Right lobe of liver (tissue), 6 donors: ENCODE results near the gene CD320. TPM values are rescaled to one million over a fixed set of nuclear protein-coding genes. Genes with fewer than 3 reads are reported as not detected.
"Not testable (repeated sequence)": the region's sequence is repeated elsewhere in the genome, so short reads cannot be mapped to it uniquely, and the experiment has no call there.

Source experiments
- ATAC-seq, 4 donors: fragments of 200-7000 bp; cut with Tn5 transposase; one replicate each; pipeline ENCODE4 v1.9.1; 2020; ENCODE audit warnings: mild to moderate bottlenecking in 4 of 4, moderate library complexity in 4 of 4
- DNase-seq, 3 donors: peaks; one replicate each; pipeline ENCODE4 v3.0.0-alpha.2; 2020
- H3K27ac ChIP-seq, 3 donors: fragments of 200-600 bp; one replicate each; pipeline ENCODE4 v1.8.0; 2022
- H3K27me3 ChIP-seq, 2 donors: fragments of 200-600 bp; one replicate each; pipeline ENCODE4 v1.8.0; 2022
- H3K36me3 ChIP-seq, 4 donors: fragments of 200-600 bp; sonication (generic) in 1 of 4; one replicate each; pipeline versions ENCODE4 v1.5.1 to v1.8.0; 2017 to 2022; ENCODE audit warnings: control low read depth in 1 of 4
- H3K4me1 ChIP-seq, 4 donors: fragments of 200-600 bp; sonication (generic) in 1 of 4; one replicate each; pipeline versions ENCODE4 v1.5.1 to v1.8.0; 2017 to 2022; ENCODE audit warnings: control low read depth in 1 of 4
- H3K4me3 ChIP-seq, 3 donors: fragments of 200-600 bp; one replicate each; pipeline ENCODE4 v1.8.0; 2022
- H3K9me3 ChIP-seq, 4 donors: fragments of 200-600 bp; sonication (generic) in 1 of 4; one replicate each; pipeline versions ENCODE4 v1.5.1 to v1.8.0; 2017 to 2022; ENCODE audit warnings: control low read depth in 1 of 4
- CTCF ChIP-seq, 4 donors: fragments of 200-600 bp in 3 of 4; fragments of 450-650 bp in 1 of 4; IDR thresholded peaks; one replicate each; pipeline versions ENCODE4 v1.5.1 to v1.8.0; 2016 to 2022; ENCODE audit warnings: antibody characterized with exemption in 4 of 4, mild to moderate bottlenecking in 2 of 4
- POLR2A ChIP-seq: fragments of 450-650 bp; IDR thresholded peaks from one replicate; pipeline ENCODE4 v1.6.1; 2017; ENCODE audit warnings: antibody characterized with exemption, mild to moderate bottlenecking
- WGBS: methylation state at CpG from one replicate; pipeline ENCODE4 v1.1.6; 2018; ENCODE audit warnings: low coverage, low lambda C conversion rate; ENCODE audit not compliant: insufficient coverage; ENCODE audit errors: missing lambda C conversion rate; 5-methylcytosine and 5-hydroxymethylcytosine counted together
- intact Hi-C, 2 donors: fragments of 100-400 bp; cut with DNase I; formaldehyde crosslinking; loops; one replicate each; pipeline versions ENCODE4 v1.11.2 to v1.14.1; 2022
- total RNA-seq, 6 experiments: library from RNA; depleted of rRNA in 2 of 6; stranded (reverse); fragments of >200 nt in 2 of 6; fragmentation: NEBNext Ultra II Directional in 3 of 6; extraction: Animal tissue kit (Norgen Biotek cat#: 25700) in 3 of 6; gene quantifications; one replicate each; pipeline versions ENCODE4 v1.1.0 to v1.2.4, GENCODE V29; 2016 to 2023
- donor health status: DM: no; HTN: yes; CAD: no.
- donor health status: DM: no; HTN: no; CAD: no.
- donor health status: DM: no; HTN: no; CAD: no.
- donor health status: DM: no; HTN: yes; CAD: no.
- donor health status: DM: no; HTN: yes; CAD: no.

CD320 gene
- total RNA-seq, 6 experiments from 2014 or later: 8.8 to 43.2 (median 11.5) TPM

GRCh38 chr19:8321986-8322637 lies 14.0 kb upstream of the CD320 start:
- TF ChIP-seq CTCF (IDR thresholded peaks at IDR 0.05) (no peak), POLR2A (no peak)
- Histone ChIP-seq H3K36me3 (peaks cover 0 to 16% (median 7%) of the 10 kb centered on the region in 4 donors), H3K27me3 (no peaks in the 10 kb centered on the region), H3K27ac (peak overlapping the region; percentile 75 to 91 (median 89)), H3K9me3 (no peaks in the 10 kb centered on the region), H3K4me1 (peaks cover 0 to 31% (median 6%) of the 10 kb centered on the region in 4 donors), H3K4me3 (peak overlapping the region; percentile 75 to 92 (median 88))
- DNase-seq (no peak), ATAC-seq (no peak)
- 29% methylated on average over 22 of the region's 30 CpGs for WGBS
- intact Hi-C loops: loop anchor here in 1 of 2 donors (10.0 kb wide), 1 partner anchor 193 kb away; the partner anchor contains the start of gene ZNF414

GRCh38 chr19:8321067-8321985 lies 13.2 kb upstream of the CD320 start, which contains the start of the genes NDUFA7 and RPS28:
Gene NDUFA7, minus strand, starts transcription at chr19:8321375. Its CDS starts 17 bp downstream, at chr19:8321358.
Gene RPS28, plus strand, starts transcription at chr19:8321496. Its CDS starts 35 bp downstream, at chr19:8321531.
- WGBS: 0% methylated on average over 12 of the region's 72 CpGs
- H3K36me3 ChIP-seq: peaks cover 0 to 16% (median 7%) of the 10 kb centered on the region in 4 donors
- H3K4me1 ChIP-seq: peaks cover 0 to 31% (median 6%) of the 10 kb centered on the region in 4 donors
- DNase-seq (peak; percentile 96 to 98 (median 97)), ATAC-seq (peak; percentile 88 to 96 (median 92))
- intact Hi-C loops: loop anchor here in 1 of 2 donors (10.0 kb wide), 1 partner anchor 193 kb away; the partner anchor contains the start of gene ZNF414
- TF ChIP-seq POLR2A (peak; percentile 92), CTCF (IDR thresholded peaks at IDR 0.05) (peak; percentile 24 to 45 (median 28))
- no peaks in the 10 kb centered on the region for H3K9me3 ChIP-seq
- H3K4me3 ChIP-seq: peak within 1 kb of the TSS; percentile 75 to 92 (median 88)
- no peaks in the 10 kb centered on the region for H3K27me3 ChIP-seq
- peak within 1 kb of the TSS; percentile 83 to 91 (median 89) for H3K27ac ChIP-seq

GRCh38 chr19:8320564-8321066 lies 12.5 kb upstream of the CD320 start:
- no peaks in the 10 kb centered on the region for H3K9me3 ChIP-seq
- peak overlapping the region; percentile 83 to 91 (median 89) for H3K27ac ChIP-seq
- no peak for DNase-seq
- H3K27me3 ChIP-seq: no peaks in the 10 kb centered on the region
- ATAC-seq: peak in 3 of 4 donors; percentile 1 to 8 (median 2)
- intact Hi-C loops: loop anchor here in 1 of 2 donors (10.0 kb wide), 1 partner anchor 194 kb away; the partner anchor contains the start of gene ZNF414
- peaks cover under 1 to 18% (median 10%) of the 10 kb centered on the region in 4 donors for H3K36me3 ChIP-seq
- TF ChIP-seq POLR2A: no peak
- peaks cover 0 to 31% (median 6%) of the 10 kb centered on the region in 4 donors for H3K4me1 ChIP-seq
- H3K4me3 ChIP-seq: peak overlapping the region; percentile 75 to 92 (median 88)
- WGBS: 0% methylated on average over 12 of the region's 16 CpGs

GRCh38 chr19:8319807-8320520 lies 11.8 kb upstream of the CD320 start:
- intact Hi-C loops: loop anchor here in 1 of 2 donors (10.0 kb wide), 1 partner anchor 195 kb away; the partner anchor contains the start of gene ZNF414

GRCh38 chr19:8318835-8319234 lies 10.7 kb upstream of the CD320 start:
- 70% methylated on average over 9 of the region's 9 CpGs for WGBS
- peaks cover 5 to 29% (median 15%) of the 10 kb centered on the region in 4 donors for H3K36me3 ChIP-seq
- H3K27ac ChIP-seq, H3K9me3 ChIP-seq, intact Hi-C loops, DNase-seq, H3K4me3 ChIP-seq, H3K27me3 ChIP-seq, ATAC-seq: not testable (repeated sequence)
- H3K4me1 ChIP-seq: peaks cover 0 to 24% (median 6%) of the 10 kb centered on the region in 4 donors

More at GRCh38 chr19:8319807-8320520, 11.8 kb upstream of the CD320 start:
- ATAC-seq: no peak
- no peak for DNase-seq
- WGBS: 81% methylated on average over 17 of the region's 19 CpGs
- TF ChIP-seq CTCF (IDR thresholded peaks at IDR 0.05) (no peak), POLR2A (no peak)
- peak overlapping the region in 1 of 3 donors; percentile 89 for H3K27ac ChIP-seq
- peaks cover 5 to 23% (median 13%) of the 10 kb centered on the region in 4 donors for H3K36me3 ChIP-seq
- H3K9me3 ChIP-seq: no peaks in the 10 kb centered on the region
- H3K27me3 ChIP-seq: no peaks in the 10 kb centered on the region
- peaks cover 0 to 30% (median 6%) of the 10 kb centered on the region in 4 donors for H3K4me1 ChIP-seq
- H3K4me3 ChIP-seq: peak overlapping the region; percentile 75 to 92 (median 88)
